ENCODE measurements around the gene EXTL1. TPM values are rescaled to one million over a fixed set of nuclear protein-coding genes. Genes with fewer than 3 reads are reported as not detected.
A peak's percentile ranks its signal among the peaks of the same experiment; 100 is the strongest.

Gene EXTL1
- total and polyA plus RNA-seq, 10 of the 15 experiments (the other 5 are each of a cell fraction or from before 2014, with no cell fraction given), result not detected

- TF ChIP-seq RUNX3 (IDR thresholded peaks at IDR 0.05; ENCODE audit: low read length) (peak; percentile 2; the same call in 1 of the 2 replicates), EP300 (IDR thresholded peaks at IDR 0.05; ENCODE audit: borderline replicate concordance in 1 of 2, control insufficient read depth in 1 of 2, low read depth in 2 of 2, low read length in 2 of 2) (no peak), GATAD2B (conservative IDR thresholded peaks at IDR 0.05; ENCODE audit: low read depth) (peak; percentile 33; the same call in 1 of the 2 replicates), RCOR1 (conservative IDR thresholded peaks at IDR 0.05; ENCODE audit: low read depth, low read length) (no peak), BHLHE40 (IDR thresholded peaks at IDR 0.05; ENCODE audit: borderline replicate concordance in 1 of 2, low read depth in 2 of 2, low read length in 1 of 2) (no peak), NFYB (IDR thresholded peaks at IDR 0.05; ENCODE audit: insufficient read depth, low read depth, low read length) (peak; percentile 96), SMC3 (IDR thresholded peaks at IDR 0.05; ENCODE audit: borderline replicate concordance, low read length) (no peak), POLR2AphosphoS5 (IDR thresholded peaks at IDR 0.05; ENCODE audit: low read length) (no peak), ASH2L (IDR thresholded peaks at IDR 0.05; ENCODE audit: borderline replicate concordance, low read depth) (no peak), PAX8 (IDR thresholded peaks at IDR 0.05) (no peak), CEBPB (IDR thresholded peaks at IDR 0.05; ENCODE audit: borderline replicate concordance in 1 of 2, low read depth in 2 of 2, low read length in 2 of 2) (no peak)
Observed at GRCh38 chr1:26035203-26035958, 13.8 kb downstream of the EXTL1 start (continued).

Data from GM12878 (cell line).